NT2/D1 (cell line): Measurements from ENCODE around the gene CLDN22.

Source experiments
- DNase-seq: peaks from one replicate; pipeline ENCODE4 v3.0.0-alpha.2; 2011; ENCODE audit warnings: low read depth, low spot score
- H3K27me3 ChIP-seq: 2 replicates; pipeline ENCODE4 v1.6.0; 2011; ENCODE audit warnings: mild to moderate bottlenecking; ENCODE audit not compliant: insufficient read length, insufficient read depth
- H3K36me3 ChIP-seq: 2 replicates; pipeline ENCODE4 v1.6.1; 2011; ENCODE audit warnings: mild to moderate bottlenecking, low read length, mixed read lengths; ENCODE audit not compliant: insufficient read depth, insufficient read length
- H3K4me1 ChIP-seq: 2 replicates; pipeline ENCODE4 v1.5.1; 2011; ENCODE audit not compliant: insufficient read depth, insufficient read length
- H3K4me3 ChIP-seq: 2 replicates; pipeline ENCODE4 v1.5.1; 2011; ENCODE audit warnings: low read depth; ENCODE audit not compliant: insufficient read length
- H3K9ac ChIP-seq: 2 replicates; pipeline ENCODE4 v1.6.0; 2011; ENCODE audit warnings: low read depth; ENCODE audit not compliant: insufficient read length
- H3K9me3 ChIP-seq: 2 replicates; pipeline ENCODE4 v1.5.1; 2011; ENCODE audit warnings: mild to moderate bottlenecking, low read length; ENCODE audit not compliant: insufficient read depth
- SUZ12 ChIP-seq: IDR thresholded peaks from 2 replicates; pipeline ENCODE4 v1.6.1; 2011; ENCODE audit not compliant: insufficient read length, insufficient read depth; ENCODE audit errors: extremely low read depth
- YY1 ChIP-seq: IDR thresholded peaks from 2 replicates; pipeline ENCODE4 v1.6.1; 2011; ENCODE audit not compliant: insufficient read length, insufficient read depth
- ZNF274 ChIP-seq: IDR thresholded peaks from 2 replicates; pipeline ENCODE4 v1.6.1; 2011; ENCODE audit warnings: mild to moderate bottlenecking, low read depth, low read length

Gene CLDN22

GRCh38 chr4:183335369-183335940 is 15.4 kb upstream of the CLDN22 start:
- H3K9ac ChIP-seq: no peak overlapping the region

GRCh38 chr4:183333983-183334382 is 13.9 kb upstream of the CLDN22 start:
- no peaks in the 10 kb centered on the region for H3K27me3 ChIP-seq
- no peaks in the 10 kb centered on the region for H3K9me3 ChIP-seq
- no peaks in the 10 kb centered on the region for H3K4me1 ChIP-seq
- no peaks in the 10 kb centered on the region for H3K36me3 ChIP-seq
- H3K4me3 ChIP-seq: no peak overlapping the region
- DNase-seq: no peak
- no peak overlapping the region for H3K9ac ChIP-seq
- TF ChIP-seq YY1 (no peak), SUZ12 (no peak), ZNF274 (no peak)

More at GRCh38 chr4:183335369-183335940, 15.4 kb upstream of the CLDN22 start:
- H3K27me3 ChIP-seq: no peaks in the 10 kb centered on the region
- H3K4me3 ChIP-seq: no peak overlapping the region
- H3K4me1 ChIP-seq: no peaks in the 10 kb centered on the region
- no peak for DNase-seq
- no peak for TF ChIP-seq ZNF274
- no peak for TF ChIP-seq YY1
- no peak for TF ChIP-seq SUZ12
- H3K36me3 ChIP-seq: no peaks in the 10 kb centered on the region
- H3K9me3 ChIP-seq: no peaks in the 10 kb centered on the region

GRCh38 chr4:183333202-183333601 is 13.1 kb upstream of the CLDN22 start:
- H3K36me3 ChIP-seq: no peaks in the 10 kb centered on the region
- H3K4me3 ChIP-seq: no peak overlapping the region
- H3K27me3 ChIP-seq: no peaks in the 10 kb centered on the region
- H3K9me3 ChIP-seq: no peaks in the 10 kb centered on the region
- no peak for DNase-seq
- no peak overlapping the region for H3K9ac ChIP-seq
- H3K4me1 ChIP-seq: no peaks in the 10 kb centered on the region
- TF ChIP-seq YY1: no peak
- no peak for TF ChIP-seq SUZ12
- no peak for TF ChIP-seq ZNF274

GRCh38 chr4:183332447-183332846 is 12.4 kb upstream of the CLDN22 start:
- no peak for DNase-seq
- Histone ChIP-seq H3K4me3 (no peak overlapping the region), H3K9me3 (no peaks in the 10 kb centered on the region), H3K27me3 (no peaks in the 10 kb centered on the region), H3K9ac (no peak overlapping the region), H3K4me1 (no peaks in the 10 kb centered on the region), H3K36me3 (no peaks in the 10 kb centered on the region)
- TF ChIP-seq YY1 (no peak), SUZ12 (no peak), ZNF274 (no peak)

- Histone ChIP-seq H3K9me3 (peaks cover 10% of the 10 kb centered on the region; the same call in 1 of the 2 replicates), H3K36me3 (no peaks in the 10 kb centered on the region), H3K4me1 (no peaks in the 10 kb centered on the region), H3K4me3 (no peak overlapping the region), H3K9ac (no peak overlapping the region), H3K27me3 (no peaks in the 10 kb centered on the region)
- no peak for DNase-seq
- TF ChIP-seq YY1 (no peak), SUZ12 (no peak), ZNF274 (no peak)
Observed at GRCh38 chr4:183330841-183331240, 10.8 kb upstream of the CLDN22 start.

- no peaks in the 10 kb centered on the region for H3K4me1 ChIP-seq
- no peaks in the 10 kb centered on the region for H3K36me3 ChIP-seq
- DNase-seq: no peak
- no peak for TF ChIP-seq SUZ12
- TF ChIP-seq YY1: no peak
- TF ChIP-seq ZNF274: no peak
- no peak overlapping the region for H3K4me3 ChIP-seq
- H3K27me3 ChIP-seq: no peaks in the 10 kb centered on the region
- H3K9me3 ChIP-seq: peaks cover 10% of the 10 kb centered on the region; the same call in 1 of the 2 replicates
- H3K9ac ChIP-seq: no peak overlapping the region
Observed at GRCh38 chr4:183329954-183330742, 10.1 kb upstream of the CLDN22 start.

GRCh38 chr4:183329244-183329643 is 9.2 kb upstream of the CLDN22 start:
- Histone ChIP-seq H3K36me3 (no peaks in the 10 kb centered on the region), H3K9ac (no peak overlapping the region), H3K4me1 (no peaks in the 10 kb centered on the region), H3K27me3 (no peaks in the 10 kb centered on the region), H3K4me3 (no peak overlapping the region), H3K9me3 (peaks cover 10% of the 10 kb centered on the region; the same call in 1 of the 2 replicates)
- no peak for DNase-seq
- TF ChIP-seq SUZ12 (no peak), YY1 (no peak), ZNF274 (no peak)
